Measurements from ENCODE around the gene RBM19. TPM values are rescaled to one million over a fixed set of nuclear protein-coding genes. Genes with fewer than 3 reads are reported as not detected.

RBM19 gene
- total and polyA plus RNA-seq, 10 donors = 13.6 to 46.7 (median 34.5) TPM

- Histone ChIP-seq H3K4me3 (no peak overlapping the region), H3K27me3 (replicated peaks in 1 of 7) (no peaks in the 10 kb centered on the region), H3K9me3 (no peaks in the 10 kb centered on the region), H3K27ac (no peak overlapping the region), H3K4me1 (no peaks in the 10 kb centered on the region), H3K36me3 (peaks cover 10 to 100% (median 95%) of the 10 kb centered on the region in 6 donors)
- TF ChIP-seq CTCF (IDR thresholded peaks at IDR 0.05 in 8 of 11, conservative IDR thresholded peaks at IDR 0.05 in 3 of 11) (no peak), POLR2AphosphoS5 (IDR thresholded peaks at IDR 0.05) (no peak), POLR2A (IDR thresholded peaks at IDR 0.05) (no peak)
- no peak for DNase-seq
- WGBS, 5 donors = 83 to 88% (median 87%) methylated on average over 15 of the region's 15 CpGs
- intact Hi-C loops (cut with DNase I; ENCODE audit: low total_unique reads) = no loop called here
Observed at GRCh38 chr12:113955109-113955970, 10.8 kb downstream of the RBM19 start.

GRCh38 chr12:113954547-113954946 is 11.6 kb downstream of the RBM19 start:
- no peaks in the 10 kb centered on the region for H3K27me3 ChIP-seq (replicated peaks in 1 of 7)
- peaks cover 12 to 100% (median 95%) of the 10 kb centered on the region in 6 donors for H3K36me3 ChIP-seq
- no peaks in the 10 kb centered on the region for H3K9me3 ChIP-seq
- TF ChIP-seq CTCF (IDR thresholded peaks at IDR 0.05 in 8 of 11, conservative IDR thresholded peaks at IDR 0.05 in 3 of 11) (no peak), POLR2AphosphoS5 (IDR thresholded peaks at IDR 0.05) (no peak), POLR2A (IDR thresholded peaks at IDR 0.05) (no peak)
- 86 to 96% (median 95%) methylated on average over 4 of the region's 4 CpGs for WGBS, 5 donors
- H3K4me3 ChIP-seq = no peak overlapping the region
- intact Hi-C loops (cut with DNase I; ENCODE audit: low total_unique reads) = no loop called here
- H3K4me1 ChIP-seq = no peaks in the 10 kb centered on the region
- no peak overlapping the region for H3K27ac ChIP-seq
- no peak for DNase-seq

GRCh38 chr12:113950873-113951272 is 15.3 kb downstream of the RBM19 start:
- no peaks in the 10 kb centered on the region for H3K27me3 ChIP-seq (replicated peaks in 1 of 7)
- intact Hi-C loops (cut with DNase I; ENCODE audit: low total_unique reads) = no loop called here
- no peaks in the 10 kb centered on the region for H3K4me1 ChIP-seq
- H3K27ac ChIP-seq = no peak overlapping the region
- no peak overlapping the region for H3K4me3 ChIP-seq
- peaks cover 16 to 100% (median 95%) of the 10 kb centered on the region in 6 donors for H3K36me3 ChIP-seq
- DNase-seq = no peak
- WGBS, 5 donors = 91 to 97% (median 95%) methylated on average over 3 of the region's 3 CpGs
- H3K9me3 ChIP-seq = no peaks in the 10 kb centered on the region
- TF ChIP-seq POLR2A (IDR thresholded peaks at IDR 0.05) = no peak
- no peak for TF ChIP-seq CTCF (IDR thresholded peaks at IDR 0.05 in 8 of 11, conservative IDR thresholded peaks at IDR 0.05 in 3 of 11)
- no peak for TF ChIP-seq POLR2AphosphoS5 (IDR thresholded peaks at IDR 0.05)
